Dedifferentiated amniotic fluid mesenchymal stem cell (primary cell): ENCODE results near the gene STK17B.
"Not testable (repeated sequence)": the region's sequence is repeated elsewhere in the genome, so short reads cannot be mapped to it uniquely, and the experiment has no call there.

ENCODE experiments used
- DNase-seq: peaks from one replicate; pipeline ENCODE4 v3.0.0-alpha.2; 2016; ENCODE audit errors: extremely low spot score

The STK17B gene

GRCh38 chr2:196171248-196171871 is at the start of gene STK17B:
STK17B (minus strand) TSS chr2:196171578; CDS start chr2:196163383, 8,195 bp downstream.
- DNase-seq: peak; percentile 88

- no peak for DNase-seq
These were observed 49.3 kb upstream of the STK17B start for GRCh38 chr2:196220671-196221070.

GRCh38 chr2:196219671-196220070 is 48.3 kb upstream of the STK17B start:
- no peak for DNase-seq

- no peak for DNase-seq
These were observed 46.7 kb upstream of the STK17B start for GRCh38 chr2:196218106-196218505.

- DNase-seq: no peak
These were observed 45.7 kb upstream of the STK17B start for GRCh38 chr2:196217116-196217515.

GRCh38 chr2:196215376-196215775 is 44.0 kb upstream of the STK17B start:
- DNase-seq: no peak

- DNase-seq: no peak
These were observed 42.8 kb upstream of the STK17B start for GRCh38 chr2:196214156-196214555.

GRCh38 chr2:196213252-196213980 is 42.0 kb upstream of the STK17B start:
- no peak for DNase-seq

GRCh38 chr2:196208915-196209314 is 37.5 kb upstream of the STK17B start:
- no peak for DNase-seq

- DNase-seq: no peak
These were observed 35.4 kb upstream of the STK17B start for GRCh38 chr2:196206804-196207203.

- DNase-seq: no peak
These were observed 34.6 kb upstream of the STK17B start for GRCh38 chr2:196205881-196206435.

- DNase-seq: no peak
These were observed 33.8 kb upstream of the STK17B start for GRCh38 chr2:196205011-196205766.

GRCh38 chr2:196201229-196202009 is 30.0 kb upstream of the STK17B start:
- no peak for DNase-seq

GRCh38 chr2:196200557-196200956 is 29.2 kb upstream of the STK17B start:
- no peak for DNase-seq

- DNase-seq: no peak
These were observed 24.4 kb upstream of the STK17B start for GRCh38 chr2:196195758-196196157.

GRCh38 chr2:196195302-196195701 is 23.9 kb upstream of the STK17B start:
- no peak for DNase-seq

GRCh38 chr2:196191541-196191940 is 20.2 kb upstream of the STK17B start:
- DNase-seq: no peak

GRCh38 chr2:196187898-196188458 is 16.6 kb upstream of the STK17B start:
- DNase-seq: no peak

- DNase-seq: not testable (repeated sequence)
These were observed 15.9 kb upstream of the STK17B start for GRCh38 chr2:196187175-196187700.

GRCh38 chr2:196186266-196186980 is 15.0 kb upstream of the STK17B start:
- no peak for DNase-seq
